ENCODE measurements around the gene HLA-A. TPM values are rescaled to one million over a fixed set of nuclear protein-coding genes. Genes with fewer than 3 reads are reported as not detected.

HLA-A gene
- total and polyA plus RNA-seq, 2 of the 13 experiments (the other 11 are each of a cell fraction or from before 2014, with no cell fraction given) = 345 to 527 TPM

- peak; percentile 94 for TF ChIP-seq ZNF704 (CRISPR knock-in tag; IDR thresholded peaks at IDR 0.05; ENCODE audit: borderline replicate concordance)
- TF ChIP-seq GATA4 (IDR thresholded peaks at IDR 0.05; ENCODE audit: borderline replicate concordance, low read depth) = no peak
- TF ChIP-seq ZNF17 (CRISPR knock-in tag; IDR thresholded peaks at IDR 0.05) = no peak
- peak; percentile 84 for TF ChIP-seq ATF1 (CRISPR knock-in tag; IDR thresholded peaks at IDR 0.05)
- TF ChIP-seq ZNF451 (CRISPR knock-in tag; IDR thresholded peaks at IDR 0.05) = peak; percentile 53; the same call in 1 of the 2 replicates
- no peak for TF ChIP-seq SETDB1 (CRISPR knock-in tag; IDR thresholded peaks at IDR 0.05; ENCODE audit: borderline replicate concordance)
- TF ChIP-seq FOXJ3 (CRISPR knock-in tag; IDR thresholded peaks at IDR 0.05; ENCODE audit: borderline replicate concordance) = peak; percentile 64; the same call in 1 of the 2 replicates
- no peak; the same call in 1 of the 2 replicates for TF ChIP-seq RFXANK (CRISPR knock-in tag; IDR thresholded peaks at IDR 0.05)
- peak; percentile 89 for TF ChIP-seq RXRA (CRISPR knock-in tag; IDR thresholded peaks at IDR 0.05)
- TF ChIP-seq ZNF556 (CRISPR knock-in tag; IDR thresholded peaks at IDR 0.05; ENCODE audit: borderline replicate concordance) = peak; percentile 80; the same call in 1 of the 2 replicates
- TF ChIP-seq ZNF839 (CRISPR knock-in tag; IDR thresholded peaks at IDR 0.05; ENCODE audit: borderline replicate concordance) = peak; percentile 87; the same call in 1 of the 2 replicates
- no peak for TF ChIP-seq ZNF747 (CRISPR knock-in tag; IDR thresholded peaks at IDR 0.05; ENCODE audit: borderline replicate concordance)
- no peak for TF ChIP-seq NFYC (CRISPR knock-in tag; IDR thresholded peaks at IDR 0.05)
- TF ChIP-seq REL (CRISPR knock-in tag; conservative IDR thresholded peaks at IDR 0.05) = 0 out of 2 replicates have a peak, but pooled peaks have one; percentile 9
- no peak for TF ChIP-seq PRDM10 (CRISPR knock-in tag; IDR thresholded peaks at IDR 0.05; ENCODE audit: low read depth)
- TF ChIP-seq ZNF670 (CRISPR knock-in tag; IDR thresholded peaks at IDR 0.05; ENCODE audit: borderline replicate concordance) = no peak; the same call in 1 of the 2 replicates
- TF ChIP-seq MIER3 (CRISPR knock-in tag; IDR thresholded peaks at IDR 0.05; ENCODE audit: borderline replicate concordance) = no peak
- TF ChIP-seq ZMAT5 (CRISPR knock-in tag; IDR thresholded peaks at IDR 0.05; ENCODE audit: borderline replicate concordance, low read depth) = no peak
- peak; percentile 35; the same call in 1 of the 2 replicates for TF ChIP-seq NCOA2 (CRISPR knock-in tag; IDR thresholded peaks at IDR 0.05)
- no peak for TF ChIP-seq XBP1 (CRISPR knock-in tag; IDR thresholded peaks at IDR 0.05)
- TF ChIP-seq HOXA3 (CRISPR knock-in tag; IDR thresholded peaks at IDR 0.05) = peak; percentile 72
- no peak for TF ChIP-seq SNAPC2 (CRISPR knock-in tag; IDR thresholded peaks at IDR 0.05)
- no peak for TF ChIP-seq MZF1 (CRISPR knock-in tag; IDR thresholded peaks at IDR 0.05; ENCODE audit: borderline replicate concordance)
- no peak for TF ChIP-seq NCOA1 (CRISPR knock-in tag; IDR thresholded peaks at IDR 0.05)
- no peak for TF ChIP-seq TEF (CRISPR knock-in tag; IDR thresholded peaks at IDR 0.05)
These were observed 34.5 kb downstream of the HLA-A start (continued) for GRCh38 chr6:29976588-29977424.

All from HepG2 (cell line).